Endodermal cell (in vitro differentiated cells): ENCODE measurements around the gene RAP2B. TPM values are rescaled to one million over a fixed set of nuclear protein-coding genes. Genes with fewer than 3 reads are reported as not detected.

ENCODE experiments used
- DNase-seq: peaks from one replicate; pipeline ENCODE4 v3.0.0-alpha.2; 2017
- H3K27ac ChIP-seq: 2 replicates; pipeline ENCODE4 v1.5.1; 2013; ENCODE audit warnings: mild to moderate bottlenecking, low read depth, low read length, moderate library complexity
- H3K27me3 ChIP-seq: 2 replicates; pipeline ENCODE4 v1.6.1; 2013; ENCODE audit warnings: mild to moderate bottlenecking, low read length, moderate library complexity; ENCODE audit not compliant: insufficient read depth, control insufficient read depth, poor library complexity, severe bottlenecking
- H3K36me3 ChIP-seq: 2 replicates; pipeline ENCODE4 v1.7.0; 2013; ENCODE audit warnings: mild to moderate bottlenecking, low read length, moderate library complexity; ENCODE audit not compliant: control insufficient read depth, insufficient read depth
- H3K4me1 ChIP-seq: one replicate; pipeline ENCODE4 v1.7.0; 2013; ENCODE audit warnings: low read length; ENCODE audit not compliant: control insufficient read depth, insufficient read depth
- H3K4me3 ChIP-seq: 2 replicates; pipeline ENCODE4 v1.5.1; 2013; ENCODE audit warnings: mild to moderate bottlenecking, low read length, moderate library complexity
- H3K9ac ChIP-seq: 2 replicates; pipeline ENCODE4 v1.6.1; 2013; ENCODE audit warnings: mild to moderate bottlenecking, low read length, moderate library complexity; ENCODE audit not compliant: poor library complexity, severe bottlenecking; ENCODE audit errors: extremely low read depth
- H3K9me3 ChIP-seq: 2 replicates; pipeline ENCODE4 v1.6.1; 2013; ENCODE audit warnings: mild to moderate bottlenecking, low read length, moderate library complexity; ENCODE audit not compliant: control insufficient read depth
- H3K27ac Mint-ChIP-seq: 2 replicates; pipeline ENCODE4 v1.8.0; 2020; ENCODE audit warnings: mixed read lengths
- H3K27me3 Mint-ChIP-seq: 2 replicates; pipeline ENCODE4 v1.8.0; 2021; ENCODE audit warnings: mild to moderate bottlenecking, mixed read lengths; ENCODE audit not compliant: insufficient read depth
- H3K36me3 Mint-ChIP-seq: 2 replicates; pipeline ENCODE4 v1.8.0; 2020; ENCODE audit warnings: low read depth, mixed read lengths
- H3K4me1 Mint-ChIP-seq: 2 replicates; pipeline ENCODE4 v1.8.0; 2020; ENCODE audit warnings: mixed read lengths
- H3K4me3 Mint-ChIP-seq: 2 replicates; pipeline ENCODE4 v1.8.0; 2020; ENCODE audit warnings: mild to moderate bottlenecking, moderate library complexity, mixed read lengths
- H3K9me3 Mint-ChIP-seq: 2 replicates; pipeline ENCODE4 v1.8.0; 2020; ENCODE audit warnings: mild to moderate bottlenecking, mixed read lengths
- CTCF ChIP-seq: fragments of 200-600 bp; sonication (generic); conservative IDR thresholded peaks from 2 replicates; pipeline ENCODE4 v1.5.0; 2021; ENCODE audit warnings: antibody characterized with exemption, mild to moderate bottlenecking
- WGBS, 2 experiments: methylation state at CpG; one replicate each; pipeline versions ENCODE4 v1.1.5 to v1.1.7; 2013; ENCODE audit warnings: missing lambda C conversion rate in 2 of 2, mixed read lengths in 1 of 2; ENCODE audit not compliant: insufficient coverage in 1 of 2, insufficient read length in 1 of 2; 5-methylcytosine and 5-hydroxymethylcytosine counted together
- total RNA-seq, 2 donors: library from RNA; stranded (reverse); fragmentation: NEBNext Ultra II Directional in 1 of 2; extraction: Animal tissue kit (Norgen Biotek cat#: 25700) in 1 of 2; gene quantifications; 2 replicates in 1 of 2; 3 replicates in 1 of 2; pipeline ENCODE4 v1.2.1, GENCODE V29; 2021

The RAP2B gene
- total RNA-seq, 2 donors from 2014 or later = 24.7 to 27.3 TPM

DNA sequence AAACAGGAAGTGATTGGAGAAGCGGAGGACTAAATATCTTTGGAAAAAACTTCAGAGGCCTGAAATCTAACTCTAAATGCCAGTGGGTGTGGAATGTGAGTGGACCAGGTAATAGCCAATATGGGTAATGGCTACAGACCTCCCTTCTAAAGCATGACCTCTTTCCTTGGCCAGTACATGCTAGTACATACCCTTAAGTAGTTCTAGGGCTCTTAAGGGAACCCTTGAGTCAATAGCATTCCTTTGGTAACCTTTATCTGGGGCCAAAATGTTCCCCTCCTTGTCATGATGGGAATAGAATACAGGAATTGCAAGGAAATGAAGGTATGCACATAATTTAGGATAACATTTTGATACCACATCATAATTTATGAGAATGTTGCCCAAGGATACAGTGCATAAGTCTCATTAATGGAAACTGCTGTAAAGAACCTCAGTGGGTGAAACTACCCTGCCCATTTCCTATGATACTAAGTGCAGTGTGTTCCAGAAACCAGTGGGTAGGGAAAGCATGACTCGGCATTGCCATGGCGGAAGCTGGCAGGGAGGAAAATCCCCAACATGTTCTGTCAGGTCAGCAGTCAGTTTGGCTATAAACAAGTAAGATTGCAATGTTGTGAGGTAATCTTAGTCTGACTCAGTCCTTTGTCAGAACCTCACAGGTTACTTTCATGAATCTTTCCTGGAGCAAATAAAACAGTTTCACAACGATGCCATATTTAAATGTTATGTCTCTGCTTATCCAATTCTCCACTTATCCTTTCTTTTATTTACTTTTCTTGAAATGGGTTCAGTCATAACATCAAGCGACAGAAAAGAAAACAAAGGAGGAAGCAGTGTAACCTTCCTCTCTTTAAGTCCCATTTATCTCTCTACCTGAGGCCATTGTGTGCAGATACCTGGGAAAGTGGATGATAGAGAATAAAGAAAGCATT is 23.5 kb upstream of the RAP2B start:
- Mint-ChIP-seq H3K4me1 (peaks cover 12% of the 10 kb centered on the region), H3K36me3 (no peaks in the 10 kb centered on the region), H3K9me3 (no peaks in the 10 kb centered on the region)

DNA sequence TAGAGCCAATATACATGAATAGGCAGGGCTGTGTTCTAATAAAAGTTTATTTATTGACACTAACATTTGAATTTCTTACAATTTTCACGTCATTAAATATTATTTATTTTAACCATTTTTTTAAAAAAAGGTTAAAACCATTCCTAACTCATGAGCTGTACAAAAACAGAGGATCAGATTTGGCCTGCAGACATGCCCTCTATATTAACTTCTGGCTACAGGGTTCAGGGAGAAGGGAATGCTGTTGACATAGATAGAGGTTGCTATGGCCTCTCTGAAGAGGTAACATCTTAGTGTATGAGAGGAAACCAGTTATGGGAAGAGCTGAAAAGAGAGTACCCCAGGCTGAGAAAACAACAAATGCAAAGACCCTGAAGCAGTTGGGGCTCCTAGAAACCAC is 19.1 kb upstream of the RAP2B start:
- no peak overlapping the region for H3K9ac ChIP-seq
- TF ChIP-seq CTCF = no peak
- H3K36me3 ChIP-seq = no peaks in the 10 kb centered on the region
- DNase-seq = no peak
- H3K27ac Mint-ChIP-seq = no peak overlapping the region
- H3K9me3 Mint-ChIP-seq = no peaks in the 10 kb centered on the region
- peaks cover 10% of the 10 kb centered on the region for H3K4me1 Mint-ChIP-seq
- H3K27me3 Mint-ChIP-seq = no peaks in the 10 kb centered on the region
- no peak overlapping the region for H3K27ac ChIP-seq
- no peaks in the 10 kb centered on the region for H3K27me3 ChIP-seq
- no peaks in the 10 kb centered on the region for H3K4me1 ChIP-seq
- H3K4me3 ChIP-seq = no peak overlapping the region
- H3K9me3 ChIP-seq = no peaks in the 10 kb centered on the region
- WGBS, 2 experiments = 100% methylated on average over 1 of the region's 1 CpG; no CpG with 5 or more reads in 1 of the 2 experiments
- no peak overlapping the region for H3K4me3 Mint-ChIP-seq
- no peaks in the 10 kb centered on the region for H3K36me3 Mint-ChIP-seq

More for the DNA sequence above, 23.5 kb upstream of the RAP2B start:
- Histone ChIP-seq H3K9ac (peak overlapping the region; percentile 31), H3K27me3 (no peaks in the 10 kb centered on the region), H3K4me1 (no peaks in the 10 kb centered on the region), H3K36me3 (no peaks in the 10 kb centered on the region), H3K27ac (no peak overlapping the region), H3K4me3 (no peak overlapping the region), H3K9me3 (no peaks in the 10 kb centered on the region)
- H3K27ac Mint-ChIP-seq = peak overlapping the region; percentile 98
- 80 to 81% methylated on average over 4 to 5 of the region's 5 CpGs for WGBS, 2 experiments
- peak; percentile 72 for DNase-seq
- no peak for TF ChIP-seq CTCF
- no peak overlapping the region for H3K4me3 Mint-ChIP-seq
- H3K27me3 Mint-ChIP-seq = no peaks in the 10 kb centered on the region

DNA sequence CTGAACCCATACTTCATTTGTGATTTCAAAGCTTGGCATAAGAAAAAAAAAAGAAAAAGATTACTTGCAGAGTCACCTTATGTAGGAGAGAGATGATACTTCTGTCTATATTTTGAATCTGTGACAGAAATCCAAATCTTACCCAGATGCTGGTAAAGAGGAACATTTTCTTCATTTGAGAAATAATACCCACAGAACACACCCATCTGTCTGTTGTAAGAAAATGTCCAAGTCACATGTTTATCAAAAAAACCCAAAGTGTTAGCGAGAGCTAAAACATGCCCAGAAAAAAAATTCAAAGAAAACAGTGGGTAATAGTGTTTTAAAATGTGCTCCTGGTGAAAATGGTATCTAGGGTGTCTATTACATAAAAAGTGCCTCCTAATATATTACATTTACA is 18.0 kb upstream of the RAP2B start:
- Histone ChIP-seq H3K27me3 (no peaks in the 10 kb centered on the region), H3K4me1 (no peaks in the 10 kb centered on the region), H3K27ac (no peak overlapping the region), H3K9me3 (no peaks in the 10 kb centered on the region), H3K9ac (no peak overlapping the region), H3K36me3 (no peaks in the 10 kb centered on the region), H3K4me3 (no peak overlapping the region)
- Mint-ChIP-seq H3K4me3 (no peak overlapping the region), H3K27me3 (no peaks in the 10 kb centered on the region), H3K9me3 (peaks cover 2% of the 10 kb centered on the region), H3K4me1 (peaks cover 2% of the 10 kb centered on the region), H3K27ac (no peak overlapping the region), H3K36me3 (no peaks in the 10 kb centered on the region)
- no peak for DNase-seq
- WGBS, 2 experiments = 91% methylated on average over 1 of the region's 1 CpG; no CpG with 5 or more reads in 1 of the 2 experiments
- no peak for TF ChIP-seq CTCF
